A549 (cell line): ENCODE measurements around the gene DEFB126.

Source experiments
- CBX2 ChIP-seq: fragments of 200-600 bp; sonication (generic); IDR thresholded peaks from 2 replicates; pipeline ENCODE4 v1.6.1; 2016; ENCODE audit warnings: low read depth, mild to moderate bottlenecking, borderline replicate concordance
- EP300 ChIP-seq, 2 experiments: fragments of >200 bp; sonication (Bioruptor Twin); formaldehyde crosslinking; IDR thresholded peaks; 2 replicates in 1 of 2; 3 replicates in 1 of 2; pipeline ENCODE4 v1.6.1; 2016 to 2017
- HOXA7 ChIP-seq: fragments of 250-450 bp; sonication (Bioruptor Pico); IDR thresholded peaks from 2 replicates; pipeline ENCODE4 v1.5.0; 2020; ENCODE audit warnings: mild to moderate bottlenecking, moderate library complexity
- NPAS2 ChIP-seq: fragments of 250-450 bp; sonication (Bioruptor Pico); IDR thresholded peaks from 2 replicates; pipeline ENCODE4 v1.8.0; 2022; ENCODE audit warnings: mild to moderate bottlenecking, moderate library complexity, borderline replicate concordance
- TF ChIP-seq, protein P1 (sequence below): fragments of 450-650 bp; IDR thresholded peaks from 2 replicates; pipeline ENCODE4 v1.6.1; 2014; ENCODE audit warnings: antibody characterized with exemption
- TF ChIP-seq, protein P2 (sequence below): fragments of 200-600 bp; sonication (generic); IDR thresholded peaks from 2 replicates; pipeline ENCODE4 v1.6.1; 2016; ENCODE audit warnings: antibody characterized with exemption, mild to moderate bottlenecking, moderate library complexity
- TF ChIP-seq, protein P3 (sequence below): IDR thresholded peaks from 2 replicates; pipeline ENCODE4 v1.6.1; 2012
- TF ChIP-seq, protein P4 (sequence below): fragments of >200 bp; sonication (Bioruptor Twin); formaldehyde crosslinking; IDR thresholded peaks from 3 replicates; pipeline ENCODE4 v1.5.1; 2016

DNA sequence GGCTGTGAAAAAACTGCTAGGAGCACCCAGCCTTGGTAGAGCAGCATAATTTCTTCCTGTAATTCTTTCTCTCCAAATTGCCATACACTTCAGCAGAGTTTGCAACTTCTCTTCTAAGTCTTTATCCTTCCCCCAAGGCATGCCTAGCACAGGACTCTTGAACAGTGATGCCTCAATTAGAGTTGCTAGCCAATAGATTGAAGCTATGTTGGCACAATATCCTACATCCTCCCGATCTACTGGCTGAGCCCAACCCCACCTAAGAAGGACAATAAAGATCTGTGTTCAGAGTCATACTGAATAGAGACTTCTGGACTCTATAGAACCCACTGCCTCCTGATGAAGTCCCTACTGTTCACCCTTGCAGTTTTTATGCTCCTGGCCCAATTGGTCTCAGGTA, at the start of gene DEFB126:
- TF ChIP-seq, protein P1, sequence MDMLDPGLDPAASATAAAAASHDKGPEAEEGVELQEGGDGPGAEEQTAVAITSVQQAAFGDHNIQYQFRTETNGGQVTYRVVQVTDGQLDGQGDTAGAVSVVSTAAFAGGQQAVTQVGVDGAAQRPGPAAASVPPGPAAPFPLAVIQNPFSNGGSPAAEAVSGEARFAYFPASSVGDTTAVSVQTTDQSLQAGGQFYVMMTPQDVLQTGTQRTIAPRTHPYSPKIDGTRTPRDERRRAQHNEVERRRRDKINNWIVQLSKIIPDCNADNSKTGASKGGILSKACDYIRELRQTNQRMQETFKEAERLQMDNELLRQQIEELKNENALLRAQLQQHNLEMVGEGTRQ = no peak
- TF ChIP-seq, protein P2, sequence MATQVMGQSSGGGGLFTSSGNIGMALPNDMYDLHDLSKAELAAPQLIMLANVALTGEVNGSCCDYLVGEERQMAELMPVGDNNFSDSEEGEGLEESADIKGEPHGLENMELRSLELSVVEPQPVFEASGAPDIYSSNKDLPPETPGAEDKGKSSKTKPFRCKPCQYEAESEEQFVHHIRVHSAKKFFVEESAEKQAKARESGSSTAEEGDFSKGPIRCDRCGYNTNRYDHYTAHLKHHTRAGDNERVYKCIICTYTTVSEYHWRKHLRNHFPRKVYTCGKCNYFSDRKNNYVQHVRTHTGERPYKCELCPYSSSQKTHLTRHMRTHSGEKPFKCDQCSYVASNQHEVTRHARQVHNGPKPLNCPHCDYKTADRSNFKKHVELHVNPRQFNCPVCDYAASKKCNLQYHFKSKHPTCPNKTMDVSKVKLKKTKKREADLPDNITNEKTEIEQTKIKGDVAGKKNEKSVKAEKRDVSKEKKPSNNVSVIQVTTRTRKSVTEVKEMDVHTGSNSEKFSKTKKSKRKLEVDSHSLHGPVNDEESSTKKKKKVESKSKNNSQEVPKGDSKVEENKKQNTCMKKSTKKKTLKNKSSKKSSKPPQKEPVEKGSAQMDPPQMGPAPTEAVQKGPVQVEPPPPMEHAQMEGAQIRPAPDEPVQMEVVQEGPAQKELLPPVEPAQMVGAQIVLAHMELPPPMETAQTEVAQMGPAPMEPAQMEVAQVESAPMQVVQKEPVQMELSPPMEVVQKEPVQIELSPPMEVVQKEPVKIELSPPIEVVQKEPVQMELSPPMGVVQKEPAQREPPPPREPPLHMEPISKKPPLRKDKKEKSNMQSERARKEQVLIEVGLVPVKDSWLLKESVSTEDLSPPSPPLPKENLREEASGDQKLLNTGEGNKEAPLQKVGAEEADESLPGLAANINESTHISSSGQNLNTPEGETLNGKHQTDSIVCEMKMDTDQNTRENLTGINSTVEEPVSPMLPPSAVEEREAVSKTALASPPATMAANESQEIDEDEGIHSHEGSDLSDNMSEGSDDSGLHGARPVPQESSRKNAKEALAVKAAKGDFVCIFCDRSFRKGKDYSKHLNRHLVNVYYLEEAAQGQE = no peak
- TF ChIP-seq HOXA7 (no peak), EP300 (IDR thresholded peaks at IDR 0.05) (no peak), NPAS2 (CRISPR knock-in tag) (no peak), CBX2 (no peak)
- TF ChIP-seq, protein P3, sequence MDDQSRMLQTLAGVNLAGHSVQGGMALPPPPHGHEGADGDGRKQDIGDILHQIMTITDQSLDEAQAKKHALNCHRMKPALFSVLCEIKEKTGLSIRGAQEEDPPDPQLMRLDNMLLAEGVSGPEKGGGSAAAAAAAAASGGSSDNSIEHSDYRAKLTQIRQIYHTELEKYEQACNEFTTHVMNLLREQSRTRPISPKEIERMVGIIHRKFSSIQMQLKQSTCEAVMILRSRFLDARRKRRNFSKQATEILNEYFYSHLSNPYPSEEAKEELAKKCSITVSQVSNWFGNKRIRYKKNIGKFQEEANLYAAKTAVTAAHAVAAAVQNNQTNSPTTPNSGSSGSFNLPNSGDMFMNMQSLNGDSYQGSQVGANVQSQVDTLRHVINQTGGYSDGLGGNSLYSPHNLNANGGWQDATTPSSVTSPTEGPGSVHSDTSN = no peak
- TF ChIP-seq, protein P4, sequence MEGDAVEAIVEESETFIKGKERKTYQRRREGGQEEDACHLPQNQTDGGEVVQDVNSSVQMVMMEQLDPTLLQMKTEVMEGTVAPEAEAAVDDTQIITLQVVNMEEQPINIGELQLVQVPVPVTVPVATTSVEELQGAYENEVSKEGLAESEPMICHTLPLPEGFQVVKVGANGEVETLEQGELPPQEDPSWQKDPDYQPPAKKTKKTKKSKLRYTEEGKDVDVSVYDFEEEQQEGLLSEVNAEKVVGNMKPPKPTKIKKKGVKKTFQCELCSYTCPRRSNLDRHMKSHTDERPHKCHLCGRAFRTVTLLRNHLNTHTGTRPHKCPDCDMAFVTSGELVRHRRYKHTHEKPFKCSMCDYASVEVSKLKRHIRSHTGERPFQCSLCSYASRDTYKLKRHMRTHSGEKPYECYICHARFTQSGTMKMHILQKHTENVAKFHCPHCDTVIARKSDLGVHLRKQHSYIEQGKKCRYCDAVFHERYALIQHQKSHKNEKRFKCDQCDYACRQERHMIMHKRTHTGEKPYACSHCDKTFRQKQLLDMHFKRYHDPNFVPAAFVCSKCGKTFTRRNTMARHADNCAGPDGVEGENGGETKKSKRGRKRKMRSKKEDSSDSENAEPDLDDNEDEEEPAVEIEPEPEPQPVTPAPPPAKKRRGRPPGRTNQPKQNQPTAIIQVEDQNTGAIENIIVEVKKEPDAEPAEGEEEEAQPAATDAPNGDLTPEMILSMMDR = no peak
